HS-5 (cell line): Measurements from ENCODE around the gene PRCP.

Experiments
- DNase-seq: peaks from one replicate; pipeline ENCODE4 v3.0.0-alpha.2; 2012; ENCODE audit warnings: low read depth

PRCP gene

DNA sequence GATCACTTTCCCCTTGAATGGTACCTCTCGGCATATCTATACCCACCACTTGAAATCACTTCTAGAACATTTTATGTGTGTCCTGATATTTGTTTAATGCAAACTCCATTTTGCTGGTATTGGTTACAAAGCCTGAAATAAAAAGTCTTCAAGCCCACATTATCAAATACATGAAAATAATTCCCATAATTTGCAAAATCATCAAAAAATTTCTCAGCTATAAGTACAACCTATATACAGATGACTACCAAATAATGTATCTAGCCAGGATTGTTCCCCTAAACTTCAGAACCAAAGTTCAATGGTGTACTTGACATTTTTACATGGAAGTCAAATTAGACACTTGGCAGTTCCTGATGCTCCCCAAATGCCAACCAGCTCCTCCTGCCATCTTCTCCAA, 71.8 kb downstream of the PRCP start:
- DNase-seq: no peak

DNA sequence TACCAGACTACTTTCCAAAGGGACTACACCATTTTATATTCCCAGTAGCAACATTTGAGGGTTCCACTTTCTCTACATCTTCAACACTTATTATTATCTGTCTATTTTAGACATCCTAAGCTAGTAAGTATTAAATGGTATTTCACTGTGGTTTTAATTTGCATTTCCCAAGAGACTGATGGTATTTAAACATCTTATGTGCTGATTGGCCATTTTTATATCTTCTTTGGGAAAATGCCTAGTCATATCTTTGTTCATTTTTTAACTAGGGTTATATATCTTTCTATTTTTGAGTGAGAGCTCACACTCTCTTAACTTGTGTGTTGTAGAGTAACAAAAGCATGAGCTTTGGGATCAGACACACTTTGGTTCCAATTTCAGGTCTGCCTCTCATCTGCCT, 73.7 kb downstream of the PRCP start:
- DNase-seq: no peak

DNA sequence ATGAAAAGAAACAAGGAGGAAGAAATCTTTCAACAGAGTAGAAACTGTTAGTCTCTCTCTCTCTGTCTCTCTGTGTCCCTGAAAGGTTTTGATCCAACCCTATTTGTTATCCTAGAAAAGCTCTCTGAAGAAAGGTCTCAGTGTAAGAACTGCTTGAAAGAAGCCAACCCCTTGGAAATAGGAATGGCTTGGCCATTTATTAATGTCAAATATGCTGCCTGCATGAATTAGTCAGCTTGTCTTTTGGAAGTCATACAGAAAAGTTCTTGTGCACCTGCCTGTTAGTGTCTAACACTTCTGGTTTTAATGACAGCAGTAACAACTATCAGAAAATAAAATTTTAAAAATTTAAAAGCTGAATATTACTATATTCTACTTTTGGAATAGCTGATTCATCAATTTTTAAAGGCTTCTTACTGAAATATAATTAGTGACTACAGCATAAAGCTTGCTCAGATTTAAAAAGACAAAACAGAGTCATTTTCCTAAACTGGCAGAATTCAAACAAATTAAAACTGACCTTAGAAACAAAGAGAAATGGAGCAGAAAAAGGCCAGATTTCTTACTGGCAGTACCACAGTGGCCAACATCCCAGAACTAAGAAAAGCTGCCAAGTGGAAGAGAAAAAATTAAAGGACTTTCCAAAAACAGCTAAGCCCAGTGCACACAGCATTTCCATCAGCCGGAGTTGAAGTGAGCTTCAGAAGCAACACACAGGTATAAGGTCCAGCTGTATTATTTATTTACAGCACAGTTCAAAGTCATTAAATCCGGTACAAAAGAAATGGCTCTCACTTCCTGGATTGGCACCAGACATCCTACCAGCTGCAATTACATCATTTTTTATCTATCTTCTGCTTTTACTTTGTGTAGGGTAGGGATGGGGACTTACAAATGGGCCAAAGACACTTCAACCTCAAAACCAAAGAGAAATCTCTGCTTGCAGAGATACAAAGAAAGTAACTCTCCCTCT, 76.3 kb downstream of the PRCP start:
- DNase-seq: no peak

DNA sequence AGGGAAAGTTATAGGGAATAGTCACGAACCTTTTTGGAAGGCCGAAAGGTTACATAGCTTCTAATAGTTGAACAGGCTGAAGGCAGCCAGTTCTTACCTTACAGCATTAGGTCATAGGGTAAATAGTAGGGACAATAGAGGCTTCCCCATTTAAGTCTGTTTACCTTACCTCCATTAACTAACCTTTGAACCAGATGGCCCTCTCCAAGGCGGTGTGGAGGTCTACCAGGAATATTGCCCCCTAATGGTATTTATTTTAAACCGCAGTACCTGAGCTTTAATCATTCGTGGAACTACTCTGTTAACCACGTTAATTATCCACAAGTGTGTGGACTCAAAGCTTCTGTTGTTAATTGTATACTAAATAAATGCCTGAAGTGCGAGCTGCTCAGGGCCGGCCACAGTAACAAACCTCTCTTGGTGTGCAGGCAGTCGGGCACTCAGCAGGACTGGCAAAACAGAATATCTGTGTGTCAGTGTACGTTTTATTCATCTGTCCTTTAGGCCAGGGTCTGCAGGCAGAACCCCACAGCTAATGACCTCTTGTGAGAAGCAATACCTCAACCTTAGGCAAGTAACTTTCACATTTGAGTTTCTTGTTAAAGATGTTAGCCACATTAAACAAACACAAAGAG, 81.7 kb downstream of the PRCP start:
- no peak for DNase-seq

DNA sequence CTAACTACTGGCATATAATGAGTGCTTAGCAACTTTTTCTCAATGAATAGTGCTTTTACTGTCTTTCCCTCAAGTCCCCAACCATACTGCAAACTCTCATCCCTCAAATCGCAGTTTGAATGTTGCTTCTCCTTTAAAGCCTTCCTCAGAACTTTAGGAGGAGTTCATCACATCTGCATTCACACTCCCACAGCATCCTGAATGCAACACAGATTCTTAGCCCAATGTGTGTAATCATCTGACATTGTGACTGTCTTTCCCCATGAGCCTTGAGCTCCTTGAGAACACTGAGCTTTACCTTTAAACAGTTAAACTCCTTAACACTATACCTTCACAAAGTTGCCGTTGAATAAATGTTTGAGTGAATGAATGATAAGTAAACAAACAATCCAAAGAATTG, 84.8 kb downstream of the PRCP start:
- no peak for DNase-seq

DNA sequence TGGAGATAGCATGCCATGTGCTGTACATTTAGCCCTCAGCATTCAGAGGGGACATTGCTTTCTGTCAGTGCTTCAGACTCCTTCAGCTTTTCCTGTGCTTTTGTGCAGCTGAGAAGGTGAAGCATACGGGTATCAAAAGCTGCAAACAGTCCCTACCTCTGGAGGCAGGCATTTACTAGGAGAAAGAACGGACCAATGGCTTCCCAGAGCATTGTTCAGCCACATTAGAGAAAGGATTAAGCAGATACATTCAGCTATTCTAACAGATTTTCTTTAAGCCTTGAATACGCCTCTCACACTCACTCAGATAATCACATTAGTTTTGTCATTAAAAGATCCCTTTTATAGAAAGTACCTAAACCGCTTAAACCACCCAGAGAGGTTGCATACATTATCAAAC, 85.9 kb downstream of the PRCP start:
- no peak for DNase-seq

DNA sequence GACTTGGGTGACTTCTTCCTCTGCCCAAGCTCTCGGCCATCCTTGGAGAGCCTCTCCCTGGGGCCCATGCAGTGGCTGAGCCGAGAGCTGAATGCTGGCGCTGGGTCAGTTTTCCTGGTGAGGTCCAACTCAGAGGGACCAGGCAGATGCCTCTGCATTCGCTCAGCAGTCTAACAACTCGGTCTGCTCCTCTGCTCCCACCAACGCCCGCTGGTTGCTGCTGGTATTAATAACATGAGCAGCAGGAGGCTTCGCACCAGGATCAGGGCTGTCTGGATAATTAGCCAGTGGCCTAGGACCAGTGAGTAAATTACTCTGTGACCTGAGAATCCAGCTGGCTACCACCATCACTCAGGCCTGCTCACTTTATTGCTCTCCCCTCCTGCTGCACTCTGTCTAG, 88.9 kb downstream of the PRCP start:
- DNase-seq: no peak

DNA sequence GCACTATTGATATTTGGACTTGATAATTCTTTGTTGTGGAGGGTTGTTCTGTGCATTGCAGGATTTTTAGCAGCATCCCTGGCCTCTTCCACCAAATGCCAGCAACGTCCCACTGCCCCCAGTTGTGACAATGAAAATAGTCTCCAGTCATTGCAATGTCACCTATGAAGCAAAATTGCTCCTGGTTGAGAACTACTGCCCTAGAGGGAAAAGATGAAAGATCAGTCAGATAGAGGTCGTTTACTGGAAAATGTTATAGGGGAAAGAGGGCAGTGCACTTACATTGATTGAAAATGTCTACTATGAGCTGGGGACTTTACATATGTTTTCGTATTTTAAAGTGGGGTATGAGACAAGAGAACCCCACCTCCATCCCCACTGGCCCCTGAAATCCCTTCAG, 89.5 kb downstream of the PRCP start:
- DNase-seq: no peak

DNA sequence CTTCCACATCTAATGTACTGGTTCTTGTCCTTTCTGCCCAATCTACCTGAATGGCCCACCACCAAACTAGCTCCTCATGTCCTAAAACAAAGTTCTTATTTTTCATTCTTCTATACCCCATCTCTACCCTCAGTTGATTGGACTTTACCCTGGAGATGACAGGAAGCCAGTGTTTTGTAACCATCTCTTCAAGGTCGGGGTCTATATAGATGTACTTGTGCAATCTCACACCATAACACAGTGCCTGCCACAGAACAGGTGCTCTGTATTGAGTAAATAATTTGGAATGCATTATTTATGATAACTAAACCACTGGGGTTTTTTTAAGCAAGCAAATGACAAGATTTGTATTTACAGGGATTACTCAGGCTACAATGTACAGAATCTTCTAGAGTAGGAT, 89.9 kb downstream of the PRCP start:
- no peak for DNase-seq

DNA sequence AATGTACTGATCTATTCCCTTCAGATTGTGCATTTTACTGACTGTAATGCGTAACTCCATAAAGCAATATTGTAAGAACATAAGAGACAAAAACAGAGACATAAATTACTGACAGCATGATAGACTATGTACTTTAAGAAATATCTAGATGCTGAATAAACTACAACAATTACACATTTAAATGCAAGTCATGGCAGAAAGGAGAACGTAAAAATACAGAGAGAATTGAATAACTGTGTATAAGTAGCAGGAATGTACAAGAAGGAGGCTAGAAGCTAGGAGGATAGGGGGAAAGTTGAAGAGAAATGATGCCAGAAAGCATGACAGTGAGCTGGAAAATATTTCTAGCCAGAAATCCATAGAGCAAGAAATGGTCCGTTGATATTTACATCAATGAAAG, 92.6 kb downstream of the PRCP start:
- no peak for DNase-seq

DNA sequence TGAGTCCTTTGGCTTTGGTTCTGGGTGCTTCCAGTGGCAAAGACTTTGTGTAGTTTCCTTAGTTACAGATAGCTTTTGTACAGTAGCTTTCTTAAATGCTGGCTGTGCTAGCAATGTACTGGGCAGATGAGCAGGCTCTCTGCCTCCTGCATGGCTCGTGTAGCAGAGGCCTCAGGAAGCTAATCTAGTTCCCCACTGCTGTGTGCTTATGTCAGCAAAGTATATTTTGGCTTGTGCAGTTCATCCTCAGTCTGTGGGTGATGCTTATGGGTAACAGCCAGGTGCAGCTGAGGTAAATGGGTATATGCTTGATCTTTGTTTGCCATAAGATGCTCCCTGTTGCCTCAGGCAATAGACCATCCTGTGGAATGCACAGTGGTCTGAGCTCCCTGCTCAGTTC, 97.5 kb downstream of the PRCP start:
- no peak for DNase-seq

DNA sequence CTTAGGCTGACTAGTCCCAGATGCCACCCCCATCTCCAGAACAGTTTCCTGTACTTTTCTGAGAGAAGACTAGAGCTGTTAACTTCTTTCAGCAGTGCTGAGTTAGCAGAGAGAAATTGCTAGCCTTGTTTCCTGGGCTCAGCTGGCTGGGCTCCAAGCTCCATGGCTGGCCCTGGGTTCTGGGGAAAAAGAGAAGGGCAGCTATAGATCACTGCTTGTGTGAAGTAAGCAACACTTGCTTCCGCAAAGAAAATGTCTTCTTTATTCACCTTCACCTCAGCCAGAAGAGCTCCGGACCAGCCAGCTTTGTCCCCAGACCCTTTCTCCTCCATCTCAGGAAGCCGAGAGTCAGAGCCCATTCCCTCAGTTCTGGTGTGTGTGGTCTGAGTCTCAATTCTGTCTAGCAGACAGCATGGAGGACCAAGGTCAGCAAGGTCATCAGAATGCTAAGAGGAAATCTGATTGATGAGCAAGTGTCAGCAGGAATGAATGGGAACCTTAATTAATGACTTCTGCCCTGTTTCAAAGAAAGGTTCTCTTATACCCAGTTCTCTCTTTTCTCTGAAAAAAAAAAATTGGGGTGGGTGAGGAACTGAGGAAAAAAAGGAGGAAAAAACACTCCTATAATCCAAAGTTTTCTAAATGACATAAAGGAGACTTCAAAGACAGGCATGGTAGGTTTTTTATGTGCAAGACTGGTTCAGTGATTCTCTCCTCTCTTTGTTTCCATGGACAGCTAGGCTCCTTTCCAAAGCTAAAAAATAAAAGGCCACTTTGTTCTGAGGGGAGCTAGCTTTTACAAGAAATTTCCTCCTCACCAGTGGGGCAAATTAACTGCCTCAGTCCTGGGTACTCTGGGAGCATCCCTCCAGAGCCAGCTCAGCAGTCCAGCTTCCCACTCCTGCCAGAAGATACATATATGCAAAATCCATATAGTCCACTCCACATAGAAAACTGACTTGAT, 103.0 kb downstream of the PRCP start:
- DNase-seq: no peak

DNA sequence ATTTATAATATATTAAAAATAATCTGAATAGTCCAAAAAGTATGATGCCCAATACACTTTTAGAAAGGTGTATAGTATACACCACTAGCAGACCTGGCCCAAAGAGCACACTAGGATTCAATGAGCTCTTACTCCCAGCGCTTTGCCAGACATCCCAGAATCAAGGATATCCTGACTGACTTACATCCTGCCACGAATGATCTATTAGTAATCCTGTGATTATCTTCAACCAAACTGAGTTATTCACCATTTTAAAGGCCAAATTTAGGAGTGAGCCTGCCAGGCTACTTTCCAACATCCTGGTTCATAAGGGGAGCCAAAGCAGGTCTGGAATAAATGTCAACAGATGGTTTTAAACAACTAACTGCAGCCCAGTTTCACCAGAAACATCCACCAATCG, 105.7 kb downstream of the PRCP start:
- DNase-seq: no peak

DNA sequence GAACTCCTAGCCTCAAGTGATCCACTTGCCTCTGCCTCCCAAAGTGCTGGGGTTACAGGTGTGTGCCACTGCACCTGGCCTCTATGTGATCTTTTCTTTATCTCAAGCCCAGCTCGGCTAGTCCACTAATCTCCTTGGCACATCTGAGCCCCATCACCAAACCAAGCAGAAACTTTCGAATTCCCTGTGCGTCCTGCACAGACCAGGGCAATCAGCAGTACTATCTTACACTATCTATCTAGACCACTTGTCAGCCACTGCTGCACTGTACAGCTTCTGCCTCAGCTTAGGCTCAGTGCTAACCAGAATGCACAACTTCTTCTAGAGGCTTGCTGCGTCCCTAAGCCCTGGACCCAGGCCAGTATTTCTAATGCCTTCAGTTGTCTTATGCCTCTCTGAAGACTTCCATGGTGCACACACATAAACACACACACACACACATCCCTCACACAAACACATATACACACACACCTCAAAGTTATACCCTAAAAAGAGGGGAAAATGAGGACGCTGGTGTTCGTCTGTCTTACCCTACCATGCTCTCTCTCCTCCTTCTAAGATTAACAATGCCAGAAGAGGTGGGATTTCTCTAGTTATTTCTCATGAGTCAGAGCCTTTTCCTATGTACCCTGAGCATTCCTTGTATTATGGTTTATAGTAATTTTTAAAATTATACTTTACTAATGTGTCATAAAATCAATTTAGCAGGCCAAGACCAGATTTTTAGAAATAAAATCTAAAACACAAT, 107.2 kb downstream of the PRCP start:
- DNase-seq: no peak

DNA sequence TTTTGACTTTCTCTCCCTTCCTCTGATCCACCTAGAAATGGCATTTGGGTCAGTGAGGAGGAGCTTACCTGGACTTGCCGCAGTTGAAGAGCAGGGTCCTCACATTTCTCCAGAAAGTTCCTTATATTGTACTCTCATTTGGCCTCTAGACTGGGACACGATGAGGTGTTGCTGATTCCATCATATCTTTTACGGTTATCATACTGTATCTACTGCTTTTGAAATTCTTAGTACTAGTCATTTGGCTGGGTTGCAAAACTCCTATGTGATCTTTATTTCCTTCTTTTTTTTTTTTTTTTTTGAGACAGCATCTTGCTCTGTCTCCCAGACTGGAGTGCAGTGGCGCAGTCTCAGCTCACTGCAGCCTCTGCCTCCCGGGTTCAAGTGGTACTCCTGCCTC, 107.9 kb downstream of the PRCP start:
- DNase-seq: no peak

DNA sequence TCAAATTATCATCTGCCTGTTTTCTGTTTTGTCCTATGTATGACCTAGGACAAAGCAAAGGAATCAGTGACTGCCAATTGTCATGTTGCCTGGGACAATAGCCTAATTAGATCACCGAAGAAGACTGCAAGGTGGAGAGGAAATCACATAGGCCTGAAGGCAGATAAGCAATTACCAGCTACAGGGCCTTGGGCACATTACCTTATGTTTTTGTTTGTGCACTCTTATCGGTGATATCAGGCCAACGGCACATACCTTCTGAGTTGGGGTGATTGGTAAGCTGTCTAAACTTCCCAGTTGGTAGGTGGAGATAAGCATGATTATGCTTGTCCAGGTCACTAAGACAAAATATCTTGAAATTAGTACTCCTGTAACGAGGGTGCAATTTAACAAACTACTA, 108.5 kb downstream of the PRCP start:
- no peak for DNase-seq

DNA sequence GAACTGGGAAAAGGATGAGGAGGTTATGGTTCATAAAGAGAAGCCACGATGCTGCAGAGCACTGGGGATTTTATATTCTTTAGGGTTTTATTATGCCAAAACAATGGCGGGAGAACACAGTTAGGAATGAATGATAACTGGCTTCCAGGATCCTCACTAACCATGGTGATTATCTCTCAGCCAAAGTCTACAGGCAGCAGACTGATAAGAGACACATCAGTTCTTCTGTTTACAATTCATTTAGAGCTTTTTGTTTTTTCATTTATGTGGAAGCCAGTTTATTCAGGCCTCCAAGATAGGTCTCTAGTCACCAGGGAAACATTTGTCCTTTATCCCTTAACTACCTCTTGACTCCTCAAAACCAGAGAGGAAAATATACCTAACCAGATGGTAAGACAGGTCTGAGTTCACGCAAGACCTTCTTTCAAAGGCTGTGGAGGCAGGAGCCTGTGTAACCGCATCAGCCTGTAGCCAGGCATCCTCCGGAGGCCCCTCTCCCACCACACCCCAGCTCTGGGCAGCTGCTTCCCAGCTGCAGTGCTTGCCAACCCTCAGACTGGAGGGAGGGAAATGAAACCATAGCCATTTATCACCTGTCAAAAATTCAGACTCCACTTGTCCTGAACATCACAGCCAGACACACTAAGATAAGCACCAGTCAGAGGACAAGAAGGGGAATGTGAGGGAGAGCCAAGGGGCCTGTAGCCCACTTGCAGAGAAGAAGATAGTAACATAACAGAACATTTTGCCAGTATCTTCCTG, 109.3 kb downstream of the PRCP start:
- DNase-seq: no peak

DNA sequence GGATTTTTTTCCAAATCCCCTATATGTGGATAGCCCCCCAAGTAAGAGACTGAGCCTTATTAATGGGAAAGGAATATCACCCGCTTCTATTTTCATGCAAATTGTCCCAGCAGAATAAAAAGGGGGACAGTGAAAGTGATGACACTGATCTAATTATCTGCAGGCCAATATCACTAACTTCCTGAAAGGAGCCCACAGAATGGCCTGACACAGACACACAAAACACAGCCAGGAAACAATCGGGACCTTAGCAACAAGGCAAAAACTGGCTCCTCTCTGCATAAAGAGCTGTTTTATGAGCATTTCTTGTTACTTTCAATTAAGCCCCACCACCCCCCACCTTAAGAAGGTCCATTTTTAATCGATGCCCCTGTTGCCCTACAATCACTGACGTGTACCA, 112.2 kb downstream of the PRCP start:
- no peak for DNase-seq

DNA sequence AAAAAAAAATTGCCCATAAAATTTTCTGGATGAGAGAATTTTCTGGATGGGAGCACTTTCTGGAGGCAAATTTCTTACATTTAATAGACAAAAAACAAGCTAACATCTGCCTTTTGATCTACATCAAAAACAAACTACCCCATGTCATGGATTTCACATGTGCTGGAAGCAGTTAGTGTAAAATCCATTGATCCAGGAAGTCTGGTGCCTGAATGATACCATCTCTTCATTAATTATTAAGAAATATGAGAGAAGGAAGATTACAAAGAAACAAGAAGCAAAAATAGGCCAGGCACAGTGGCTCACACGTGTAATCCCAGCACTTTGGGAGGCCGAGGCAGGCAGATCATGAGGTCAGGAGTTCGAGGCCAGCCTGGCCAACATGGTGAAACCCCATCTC, 113.4 kb downstream of the PRCP start:
- no peak for DNase-seq

DNA sequence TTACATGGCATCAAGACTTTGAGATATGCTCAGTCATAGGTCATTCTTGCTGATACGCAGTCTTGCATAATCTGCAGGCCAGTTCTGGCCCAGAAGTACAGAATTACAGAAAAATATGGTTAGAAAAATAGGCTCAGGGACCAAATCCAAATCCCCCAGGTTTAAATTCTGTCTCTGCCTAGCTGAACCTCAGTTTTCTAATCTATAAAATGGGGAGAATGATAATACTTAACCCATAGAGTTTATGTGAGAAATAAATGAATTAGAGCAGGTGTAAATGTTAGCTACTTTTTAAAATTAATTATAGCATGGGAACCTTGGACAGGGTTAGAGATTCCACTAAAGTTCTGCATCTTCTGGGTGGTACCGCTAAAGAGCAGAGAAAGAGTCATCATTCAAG, 114.2 kb downstream of the PRCP start:
- DNase-seq: no peak

DNA sequence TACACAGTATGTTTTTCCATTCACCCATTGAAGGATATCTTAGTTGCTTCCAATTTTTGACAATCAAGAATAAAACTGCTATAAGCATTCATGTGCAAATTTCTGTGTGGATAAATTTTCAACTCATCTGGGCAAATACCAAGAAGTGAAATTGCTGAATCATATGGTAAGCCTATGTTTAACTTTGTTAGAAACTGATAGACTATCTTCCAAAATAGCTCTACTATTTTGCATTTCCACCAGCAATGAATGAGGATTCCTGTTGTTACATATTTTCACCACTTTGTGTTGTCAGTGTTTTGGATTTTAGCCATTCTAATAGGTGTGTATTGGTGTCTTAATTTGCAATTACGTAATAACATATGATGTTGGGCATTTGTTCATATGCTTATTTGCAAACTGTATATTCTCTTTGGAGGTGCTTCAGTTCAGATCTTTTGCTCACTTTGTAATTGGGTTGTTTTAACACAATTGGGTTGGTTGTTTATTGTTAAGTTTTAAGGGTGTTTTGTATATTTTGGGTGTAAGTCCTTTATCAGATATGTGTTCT, 117.3 kb downstream of the PRCP start:
- no peak for DNase-seq
